Esophagus squamous epithelium (tissue), 4 donors: ENCODE data around the gene THEM5.

ENCODE experiments used
- CTCF ChIP-seq, 6 experiments: fragments of 450-650 bp in 4 of 6; fragments of 200-600 bp in 2 of 6; sonication (generic) in 2 of 6; IDR thresholded peaks; one replicate each; pipeline ENCODE4 v1.5.1; 2016 to 2019; ENCODE audit warnings: antibody characterized with exemption in 6 of 6, mild to moderate bottlenecking in 4 of 6, moderate library complexity in 4 of 6
- POLR2A ChIP-seq, 4 donors: fragments of 450-650 bp; IDR thresholded peaks; one replicate each; pipeline ENCODE4 v1.6.1; 2017; ENCODE audit warnings: antibody characterized with exemption in 4 of 4, mild to moderate bottlenecking in 4 of 4, moderate library complexity in 3 of 4

GRCh38 chr1:151830055-151830454 is 23.5 kb downstream of the THEM5 start:
- TF ChIP-seq CTCF (IDR thresholded peaks at IDR 0.05) (no peak), POLR2A (IDR thresholded peaks at IDR 0.05) (no peak)
